GM18909 (cell line): ENCODE data around the gene SCRN2.

Source experiments
- ATAC-seq: cut with Tn5 transposase; IDR thresholded peaks from one replicate; pipeline ENCODE4 v1.9.1; 2021; ENCODE audit warnings: mild to moderate bottlenecking; ENCODE audit not compliant: unreplicated experiment, poor library complexity

The SCRN2 gene

DNA sequence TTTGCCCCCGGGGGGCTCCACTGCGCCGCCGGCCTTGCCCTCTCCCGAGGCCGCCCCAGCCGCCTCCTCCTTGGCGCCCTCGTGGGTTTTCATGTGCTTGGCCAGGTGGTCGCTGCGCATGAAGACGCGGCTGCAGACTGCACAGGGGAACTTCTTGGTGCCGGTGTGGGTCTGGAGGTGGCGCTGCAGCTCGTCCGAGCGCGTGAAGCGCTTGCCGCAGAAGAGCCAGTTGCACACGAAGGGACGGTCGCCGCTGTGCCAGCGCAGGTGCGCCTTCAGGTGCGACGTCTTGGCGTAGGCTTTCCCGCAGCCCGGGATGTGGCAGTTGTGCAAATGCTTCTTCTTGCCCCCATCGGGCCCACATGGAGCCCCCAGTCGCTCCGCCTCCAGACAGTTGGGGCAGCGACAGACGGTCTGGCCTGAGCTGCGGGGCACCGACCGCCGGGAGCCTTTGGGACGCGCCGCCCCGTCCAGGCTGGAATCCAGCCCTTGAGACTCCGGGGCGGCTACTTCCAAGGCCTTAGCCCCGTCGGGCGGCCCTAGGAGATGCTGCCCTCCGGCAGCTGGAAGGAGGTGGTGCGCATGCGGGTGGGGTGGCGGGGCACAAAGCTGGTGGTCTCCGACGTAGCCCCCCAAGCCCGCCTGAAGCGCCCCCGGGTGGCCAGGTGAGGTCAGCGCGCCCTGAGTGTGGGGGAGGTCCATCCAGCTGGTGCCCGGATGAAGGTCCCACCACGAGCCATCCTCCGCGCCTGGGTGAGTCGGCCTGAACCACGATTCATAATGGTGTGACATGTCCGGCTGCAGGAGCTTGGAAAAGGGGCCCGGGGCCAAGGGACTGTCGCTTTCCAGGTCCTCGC, 6.5 kb upstream of the SCRN2 start:
- ATAC-seq, result no peak

DNA sequence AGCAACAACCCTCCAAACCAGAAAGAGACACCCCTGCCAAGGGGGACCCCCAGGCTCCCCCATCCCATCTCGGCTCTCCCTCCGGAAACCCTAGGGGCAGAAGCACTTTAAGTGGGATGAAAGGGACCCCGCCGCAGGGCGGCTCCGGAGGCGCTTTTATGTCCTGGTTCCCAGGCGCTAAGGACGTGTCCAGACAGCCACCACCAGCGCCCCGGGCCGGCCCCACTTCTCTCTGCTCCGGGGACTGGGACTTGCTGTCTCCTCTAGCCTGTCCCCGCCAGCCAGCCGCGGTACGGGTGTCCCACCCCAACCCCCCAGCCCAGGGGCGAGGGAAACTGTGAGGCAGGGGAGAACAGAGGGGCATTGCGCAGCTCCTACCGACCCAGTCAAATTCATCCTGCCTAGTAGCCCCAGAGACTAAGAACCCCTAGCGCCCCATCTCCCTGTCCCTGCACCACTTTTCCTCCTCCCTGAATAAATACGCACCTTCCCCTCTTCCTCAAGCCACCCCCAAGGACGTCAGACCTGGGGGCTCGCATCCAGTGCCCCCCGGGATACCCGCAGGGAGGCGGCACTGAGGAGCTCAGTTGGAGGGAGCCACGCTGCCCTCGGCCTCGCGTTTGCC, 5.8 kb upstream of the SCRN2 start:
- no peak for ATAC-seq

DNA sequence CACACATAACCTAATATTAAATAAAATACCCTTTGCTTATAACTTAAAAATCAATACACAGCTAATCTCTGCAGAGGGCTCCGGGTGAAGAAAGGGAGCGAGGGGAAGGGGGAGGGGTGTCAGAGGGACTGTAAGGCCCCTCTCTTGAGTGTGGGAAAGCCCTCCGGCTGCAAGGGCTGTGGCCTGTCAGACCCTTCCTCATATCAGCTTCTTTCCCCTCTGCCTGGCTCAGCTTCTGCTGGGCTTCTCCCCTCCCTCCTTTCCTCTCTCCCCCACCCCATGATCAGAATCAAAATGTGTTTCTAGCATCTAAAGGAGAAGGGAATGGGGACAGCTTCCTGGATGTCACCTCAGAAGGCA, 4.6 kb upstream of the SCRN2 start:
- ATAC-seq, result no peak

DNA sequence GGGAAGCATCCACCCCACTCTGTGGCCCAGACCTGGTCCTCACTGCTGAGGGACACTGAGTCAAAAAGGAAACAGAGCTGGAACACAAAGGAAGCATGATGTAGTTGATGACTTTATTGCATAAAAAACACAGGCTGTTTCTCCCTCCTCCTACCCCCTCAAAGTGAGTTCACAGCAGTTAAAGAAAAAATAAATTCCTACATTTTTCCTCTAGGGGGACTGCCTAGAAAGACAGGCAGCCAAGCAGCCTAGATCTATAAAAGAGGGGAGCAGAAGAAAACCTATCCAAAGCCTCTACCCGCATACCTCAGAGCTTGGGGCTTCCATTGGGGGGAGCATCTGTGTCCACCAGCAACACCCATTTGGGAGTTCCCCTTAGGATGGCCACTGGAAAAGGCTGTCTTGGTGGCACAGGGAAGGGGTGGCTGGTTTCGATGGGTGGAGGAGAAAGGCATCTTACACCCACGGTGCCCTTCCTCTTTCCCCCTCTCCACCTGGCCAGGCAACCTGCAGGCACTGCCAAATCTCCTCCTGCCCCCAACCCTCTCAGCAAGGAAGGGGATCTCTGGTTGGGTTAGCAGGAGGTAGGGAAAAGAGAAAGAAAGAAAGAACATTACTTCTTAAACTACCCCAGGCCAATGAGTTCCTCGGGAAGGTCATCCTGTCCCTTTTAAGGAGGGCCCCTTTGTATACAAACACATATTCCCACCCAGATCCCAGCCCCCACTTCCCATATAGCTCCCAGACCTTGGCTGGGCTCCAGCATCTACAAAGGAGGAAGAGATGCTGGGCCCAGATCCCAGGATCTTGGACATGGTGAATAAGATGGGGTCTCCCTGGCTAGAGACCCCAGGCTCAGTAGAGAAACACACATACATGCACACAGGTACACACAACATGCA, 4.0 kb upstream of the SCRN2 start:
- no peak for ATAC-seq

DNA sequence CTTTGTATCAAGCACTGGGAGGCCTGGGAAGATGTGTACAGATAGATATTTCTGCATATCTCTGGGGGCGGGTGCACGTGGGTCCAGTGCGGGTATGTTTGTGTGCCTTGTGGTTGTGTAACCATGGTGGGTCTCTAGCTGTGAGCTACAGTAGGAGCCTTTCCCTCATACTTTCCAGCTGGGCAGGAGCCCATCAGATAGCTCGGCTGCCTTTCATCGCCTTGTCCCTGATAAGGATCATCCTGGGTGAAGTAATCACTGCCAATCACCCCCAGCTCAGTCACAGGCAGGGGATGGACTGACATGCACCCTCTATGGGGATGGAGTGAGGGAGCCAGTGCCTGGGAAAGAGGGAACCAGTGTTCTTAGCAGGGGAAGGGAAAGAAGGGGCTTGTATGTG, 3.2 kb upstream of the SCRN2 start:
- no peak for ATAC-seq

DNA sequence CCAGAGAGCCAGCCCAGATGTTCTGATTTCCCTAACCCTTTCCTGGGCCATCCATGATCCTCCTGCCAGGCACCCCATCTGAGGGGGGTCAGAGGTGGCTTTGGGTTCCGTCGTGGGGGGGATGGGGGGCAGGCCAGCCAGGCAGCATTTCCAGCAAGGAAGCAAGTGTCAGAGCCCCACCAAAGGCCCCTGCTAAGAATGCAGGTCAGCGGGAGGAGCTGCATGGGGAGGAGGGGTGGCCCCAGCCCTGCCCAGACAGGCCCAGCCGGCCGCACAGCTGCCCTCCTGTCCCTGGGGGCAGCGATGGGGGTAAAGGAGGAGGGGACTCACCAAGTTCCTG, 2.3 kb upstream of the SCRN2 start:
- no peak for ATAC-seq

DNA sequence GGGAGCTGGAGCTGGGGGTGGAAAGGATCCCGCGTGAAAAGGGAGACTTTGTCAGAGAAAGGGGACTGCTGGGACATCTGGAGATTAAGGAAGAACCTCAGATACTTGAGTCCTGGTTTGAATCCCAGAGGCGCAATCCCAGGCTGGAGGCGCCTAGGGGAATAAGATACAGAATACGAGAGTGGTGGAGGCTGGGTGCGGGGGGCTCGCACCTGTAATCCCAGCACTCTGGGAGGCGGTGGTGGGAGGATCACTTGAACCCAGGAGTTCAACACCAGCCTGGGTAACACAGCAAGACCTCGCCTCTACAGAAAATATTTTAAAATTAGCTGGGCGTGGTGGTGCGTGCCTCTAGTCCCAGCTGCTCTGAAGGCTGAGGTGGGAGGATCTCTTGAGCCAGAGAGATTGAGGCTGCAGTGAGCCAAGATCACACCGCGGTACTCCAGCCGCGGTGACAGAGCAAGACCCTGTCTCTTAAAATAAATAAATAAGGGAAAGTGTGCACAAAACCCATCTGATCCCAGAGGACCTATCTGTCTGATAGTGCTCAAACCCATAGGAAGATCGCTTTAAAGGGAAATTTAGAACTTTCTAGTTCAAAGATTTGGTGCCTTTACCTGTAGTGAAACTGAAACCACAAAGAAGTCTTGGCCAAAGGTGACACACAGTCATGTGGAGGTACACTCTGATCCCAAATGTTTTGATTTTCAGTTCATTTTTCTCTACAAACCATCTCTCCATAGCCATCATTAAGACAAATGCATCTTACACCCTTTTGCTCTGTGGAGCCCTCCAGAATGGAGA, 617 bp upstream of the SCRN2 start:
- no peak for ATAC-seq

DNA sequence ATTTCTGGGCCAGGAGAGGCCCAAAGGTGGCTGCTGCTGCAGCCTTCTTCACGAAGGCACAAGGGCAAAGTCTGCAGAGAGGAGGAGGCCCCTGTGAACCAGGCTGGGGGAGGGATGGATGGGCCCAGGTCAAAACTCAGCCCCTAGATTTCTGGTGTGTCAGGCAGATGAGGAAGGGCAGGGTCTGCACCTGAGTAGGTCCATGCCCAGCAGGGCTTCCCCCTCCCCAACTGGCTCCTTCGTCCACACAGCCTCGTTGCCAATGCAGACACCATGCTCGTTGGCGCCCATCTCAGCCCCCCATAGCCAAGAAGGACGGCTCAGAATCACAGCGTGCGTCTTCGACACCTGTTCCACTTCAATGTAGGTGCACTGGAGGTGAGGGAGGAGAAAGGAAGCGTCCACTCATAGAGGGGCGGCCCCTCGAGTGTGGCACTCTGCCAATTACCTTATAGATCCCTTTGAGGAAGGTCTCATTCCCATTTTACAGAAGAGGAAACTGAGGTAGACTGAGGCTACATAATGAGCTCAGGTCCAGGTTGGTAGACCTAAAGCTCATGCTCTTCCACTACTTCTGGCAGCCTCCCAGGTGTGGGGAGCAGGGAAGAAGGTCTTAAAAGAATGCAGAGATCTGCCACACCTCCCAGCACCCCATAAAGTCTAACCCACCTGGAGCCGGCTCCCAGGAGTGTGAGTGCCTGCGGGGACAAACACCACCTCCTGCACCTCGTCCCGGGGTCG, 902 bp downstream of the SCRN2 start:
- no peak for ATAC-seq

DNA sequence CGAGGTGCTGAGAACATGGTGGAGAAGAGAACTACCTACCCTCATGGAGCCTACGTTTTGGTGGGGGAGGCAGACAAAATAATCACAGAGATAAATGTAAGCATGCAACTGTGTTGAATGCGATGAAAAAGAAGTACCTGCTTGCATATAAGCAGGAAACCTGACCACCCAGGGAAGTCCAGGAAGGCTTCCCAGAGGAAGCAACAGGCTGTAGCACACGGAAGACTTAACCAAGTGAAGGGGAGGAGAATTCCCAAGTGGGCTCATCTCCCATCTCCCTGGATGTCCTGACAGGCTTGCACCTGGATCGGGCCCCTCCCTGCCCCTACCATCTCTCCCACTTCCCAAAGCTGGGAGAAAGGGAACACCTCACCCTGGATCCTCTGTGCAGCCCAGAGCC, 2.0 kb downstream of the SCRN2 start:
- no peak for ATAC-seq

DNA sequence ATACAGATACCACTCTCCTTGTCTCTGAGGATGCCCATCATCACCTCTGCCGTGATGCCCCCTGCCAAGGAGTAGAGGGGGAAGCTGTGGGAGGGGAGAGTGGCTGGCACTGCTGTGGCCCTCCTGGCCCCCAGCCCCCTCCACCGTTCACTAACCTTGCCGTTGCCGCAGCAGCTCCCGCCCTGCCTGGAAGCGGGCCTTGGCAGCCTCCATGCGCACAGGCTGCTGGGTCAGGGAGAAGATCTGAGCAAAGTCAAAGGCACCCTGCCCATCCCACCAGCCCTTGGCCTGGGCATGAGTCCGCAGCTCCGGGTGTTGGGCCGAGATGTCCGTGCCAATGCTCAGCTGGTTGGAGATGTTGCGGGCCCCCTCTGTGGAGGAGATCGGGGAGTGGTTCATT, 2.4 kb downstream of the SCRN2 start:
- ATAC-seq, result no peak

DNA sequence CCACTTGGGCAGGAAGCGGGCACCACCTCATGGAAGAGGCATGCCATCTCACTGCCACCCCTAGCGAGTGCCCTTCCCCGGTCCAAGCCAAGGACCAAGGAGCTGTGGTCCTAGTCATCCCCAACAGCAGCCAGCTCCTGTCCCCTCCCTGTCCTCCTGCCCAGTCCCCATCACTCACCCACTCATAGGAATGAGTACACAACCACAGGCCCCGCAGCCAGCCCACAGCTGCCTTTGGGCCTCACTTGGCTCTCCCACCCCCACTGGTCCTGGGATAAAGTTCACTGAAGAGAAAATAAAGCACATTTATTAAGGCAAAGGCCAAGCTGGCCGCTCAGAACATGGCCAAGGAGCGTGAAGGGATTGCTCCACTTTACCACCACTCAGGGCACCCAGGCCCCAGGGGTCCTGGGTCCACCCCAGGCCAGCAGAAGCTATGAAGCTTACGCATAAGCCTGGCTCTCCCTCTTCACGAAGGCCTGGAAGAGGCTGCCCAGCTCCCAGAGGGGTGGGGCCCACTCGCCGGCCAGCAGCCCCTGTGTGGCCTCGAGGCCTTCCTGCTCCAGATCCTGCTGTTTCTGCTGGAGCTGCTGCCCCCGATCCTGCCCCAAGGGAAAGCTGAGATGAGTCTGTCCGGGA, 3.6 kb downstream of the SCRN2 start:
- no peak for ATAC-seq

DNA sequence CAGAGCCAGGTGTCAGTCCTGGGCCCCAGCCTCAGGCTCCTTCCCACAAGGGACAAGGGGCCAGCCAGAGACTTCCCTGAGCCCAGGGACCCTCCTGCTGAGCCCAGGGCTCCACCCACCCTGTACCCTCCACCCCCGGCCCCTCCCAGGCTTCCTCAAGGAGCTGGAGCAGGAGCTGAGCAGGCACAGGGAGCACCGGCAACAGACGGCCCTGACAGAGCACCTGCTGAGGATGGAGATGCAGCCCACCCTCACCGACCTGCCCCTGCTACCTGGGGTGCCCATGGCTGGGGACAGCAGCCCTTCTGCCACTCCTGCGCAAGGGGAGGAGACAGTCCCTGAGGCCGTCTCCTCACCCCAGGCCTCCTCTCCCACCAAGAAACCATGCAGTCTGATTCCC, 4.5 kb downstream of the SCRN2 start:
- ATAC-seq, result no peak

DNA sequence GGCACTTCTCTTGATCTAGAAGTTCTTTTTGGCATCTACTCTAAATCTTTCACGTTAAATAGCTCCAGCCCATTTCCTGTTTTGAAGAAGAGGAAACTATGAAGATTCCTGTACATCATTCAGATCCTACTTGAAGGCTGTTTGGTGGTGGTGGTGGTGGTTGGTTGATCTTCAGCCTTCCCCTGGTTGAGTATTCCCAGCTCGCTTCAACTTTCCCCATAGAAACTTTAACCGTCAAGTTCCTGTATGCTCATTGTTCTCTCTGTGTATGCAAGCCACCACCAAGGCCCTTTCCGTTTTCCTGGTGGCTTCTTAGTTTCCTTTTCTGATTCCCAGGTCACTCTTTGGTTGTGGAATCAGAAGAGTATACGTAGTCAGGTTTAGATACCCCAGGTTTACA, 6.3 kb downstream of the SCRN2 start:
- no peak for ATAC-seq

DNA sequence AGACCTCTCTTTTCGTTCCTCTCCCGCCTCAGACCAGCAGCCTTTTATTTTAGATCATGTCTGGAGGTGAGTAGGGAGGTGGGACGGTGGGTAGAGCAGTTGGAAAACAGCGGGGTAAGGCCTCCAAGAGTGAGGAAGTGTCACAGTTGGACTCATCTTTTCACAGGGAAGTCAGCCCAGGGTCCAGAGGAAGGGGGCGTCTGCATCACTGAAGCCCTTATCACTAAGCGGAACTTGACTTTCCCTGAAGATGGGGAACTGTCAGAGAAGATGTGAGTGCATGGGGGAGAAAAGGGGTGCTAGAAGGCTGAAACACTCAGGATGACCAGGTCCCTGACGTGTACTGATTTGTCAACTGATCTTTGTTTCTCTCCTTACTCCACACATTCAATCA, 9.1 kb downstream of the SCRN2 start:
- ATAC-seq, result no peak

DNA sequence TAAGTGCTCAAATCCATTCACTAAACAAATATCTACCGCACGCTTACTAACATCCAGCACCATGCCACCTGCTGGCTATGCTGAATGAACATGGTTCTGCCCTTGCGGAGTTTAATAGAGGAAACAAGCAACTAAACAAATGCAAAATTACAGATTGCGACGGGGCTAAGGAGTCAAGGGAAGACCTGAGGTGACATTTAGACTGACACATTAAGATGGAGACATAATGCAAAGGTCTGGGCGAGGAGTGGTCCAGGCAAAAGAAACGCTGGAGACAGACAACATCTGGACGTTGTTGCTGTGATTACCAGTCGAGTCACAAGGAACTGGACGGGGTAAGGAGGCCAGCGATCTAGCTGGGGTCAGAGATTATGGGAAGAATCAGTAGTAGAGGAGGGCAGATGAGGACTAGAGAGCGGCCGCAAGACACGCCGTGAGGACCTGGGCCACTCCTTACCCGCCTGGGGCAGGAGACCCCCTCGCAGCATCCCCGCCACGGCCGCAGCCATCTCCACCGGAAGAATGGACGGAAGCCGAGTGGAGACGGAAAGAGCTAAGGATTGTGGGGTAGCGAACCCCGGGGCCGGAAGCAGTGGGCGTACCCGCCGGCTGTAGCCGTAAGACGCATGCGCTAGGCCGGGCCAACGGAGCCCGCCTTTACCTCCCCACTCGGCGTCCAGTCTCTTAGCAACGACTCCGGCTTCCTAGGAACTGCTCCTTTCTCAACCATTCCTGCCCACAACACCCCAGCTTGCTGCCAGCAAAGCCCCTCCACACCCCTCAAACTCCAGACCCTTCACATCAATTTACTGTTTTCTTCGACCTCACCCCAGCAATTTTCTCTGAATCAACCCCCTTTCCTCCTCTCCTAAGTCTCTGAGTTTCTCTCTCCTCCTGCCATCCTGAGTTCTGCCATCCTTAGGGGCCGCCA, 9.8 kb downstream of the SCRN2 start, which contains the start of the genes LRRC46 and MRPL10:
Gene LRRC46, plus strand, starts transcription at position 668 of the 931 bp plus-strand sequence. CDS start 320 bp downstream, outside the sequence.
Gene MRPL10, minus strand, starts transcription at position 539 of the 931 bp plus-strand sequence. Its CDS starts 30 bp downstream, at position 509.
- ATAC-seq, result peak; percentile 83

DNA sequence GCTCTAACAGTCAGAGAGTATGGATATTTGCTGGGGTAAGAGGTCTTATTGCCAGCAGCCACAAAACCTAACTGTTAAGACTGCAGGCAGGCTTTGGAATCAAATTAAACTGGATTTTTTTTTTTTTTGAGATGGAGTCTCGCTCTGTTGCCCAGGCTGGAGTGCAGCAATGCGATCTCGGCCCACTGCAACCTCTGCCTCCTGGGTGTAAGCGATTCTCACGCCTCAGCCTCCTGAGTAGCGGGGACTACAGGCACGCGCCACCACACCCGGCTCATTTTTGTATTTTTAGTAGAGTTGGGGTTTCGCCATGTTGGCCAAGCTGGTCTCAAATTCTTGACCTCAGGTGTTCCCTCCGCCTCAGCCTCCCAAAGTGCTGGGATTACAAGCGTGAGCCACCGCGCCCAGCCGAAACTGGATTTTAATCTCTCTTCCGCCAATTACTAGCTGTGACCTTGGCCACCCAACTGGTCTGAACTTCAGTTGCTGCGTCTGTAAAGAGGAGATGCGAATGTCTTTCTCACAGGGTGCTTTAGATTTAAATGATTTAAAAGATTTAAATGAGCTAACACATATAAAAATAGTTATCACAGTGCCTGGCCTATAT, 10.6 kb downstream of the SCRN2 start:
- no peak for ATAC-seq

DNA sequence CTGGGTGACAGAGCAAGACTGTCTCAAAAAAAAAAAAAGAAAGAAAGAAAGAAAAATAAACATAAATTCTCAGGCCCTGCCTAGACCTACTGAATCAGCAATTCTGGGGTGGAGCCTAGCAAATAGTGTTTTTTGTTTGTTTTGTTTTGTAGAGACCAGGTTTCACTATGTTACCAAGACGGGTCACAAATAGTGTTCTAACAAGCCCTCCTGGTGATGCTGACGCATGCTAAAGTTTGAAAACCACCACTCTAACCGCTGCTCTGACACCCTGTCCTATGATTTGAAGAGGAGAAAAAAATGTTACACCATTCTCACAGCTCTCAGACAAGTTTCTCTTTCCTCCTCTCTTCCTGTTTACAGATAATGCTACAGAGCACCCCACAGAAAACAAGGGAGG, 11.2 kb downstream of the SCRN2 start:
- ATAC-seq, result no peak

DNA sequence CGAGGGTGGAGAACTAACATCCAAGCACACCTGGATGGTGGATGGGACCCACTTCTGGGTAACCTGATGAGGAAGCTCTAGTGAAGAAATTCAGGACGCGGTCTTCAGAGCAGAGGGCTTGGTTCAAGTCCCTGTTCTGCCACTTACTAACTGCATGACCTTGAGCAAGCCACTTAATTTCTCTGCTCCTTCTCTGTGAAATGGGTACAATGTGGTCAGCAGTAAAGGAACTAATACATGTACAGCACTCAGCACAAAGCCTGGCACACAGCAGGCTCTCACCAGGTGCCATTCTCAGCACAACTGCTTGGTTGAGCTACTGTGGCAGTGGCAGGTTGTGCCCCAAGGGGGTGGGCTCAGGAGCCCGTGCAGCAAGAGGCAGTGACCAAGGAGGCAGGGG, 17.6 kb downstream of the SCRN2 start:
- no peak for ATAC-seq
